ENCODE results near the gene HDAC3.

GRCh38 chr5:141672071-141672840 lies 35.6 kb upstream of the HDAC3 start:
- TF ChIP-seq CTCF (conservative IDR thresholded peaks at IDR 0.05 in 1 of 2, IDR thresholded peaks at IDR 0.05 in 1 of 2; ENCODE audit: extremely low read depth in 1 of 2, insufficient read depth in 1 of 2, low read depth in 1 of 2, low read length in 2 of 2), result no peak
- TF ChIP-seq EZH2 (IDR thresholded peaks at IDR 0.05; ENCODE audit: borderline replicate concordance, low read length), result no peak
